ENCODE data around the gene PARD6B.

Gene PARD6B

GRCh38 chr20:50806126-50806768 is 74.9 kb downstream of the PARD6B start:
- TF ChIP-seq CTCF (IDR thresholded peaks at IDR 0.05) (no peak), ZFX (IDR thresholded peaks at IDR 0.05; ENCODE audit: borderline replicate concordance) (no peak)
- H3K27ac ChIP-seq, result no peak overlapping the region
